HG03045 (cell line): ENCODE measurements around the gene RSU1.
"Not testable (repeated sequence)": the region's sequence is repeated elsewhere in the genome, so short reads cannot be mapped to it uniquely, and the experiment has no call there.

Experiments
- ATAC-seq: cut with Tn5 transposase; IDR thresholded peaks from one replicate; pipeline ENCODE4 v1.9.1; 2021; ENCODE audit warnings: mild to moderate bottlenecking, moderate library complexity; ENCODE audit not compliant: unreplicated experiment

The RSU1 gene

GRCh38 chr10:16788125-16788524, 29.1 kb downstream of the RSU1 start:
- ATAC-seq: no peak

GRCh38 chr10:16787361-16787791, 29.8 kb downstream of the RSU1 start:
- no peak for ATAC-seq

GRCh38 chr10:16780338-16780880, 36.8 kb downstream of the RSU1 start:
- ATAC-seq: no peak

GRCh38 chr10:16779384-16779915, 37.8 kb downstream of the RSU1 start:
- peak; percentile 72 for ATAC-seq

GRCh38 chr10:16777473-16778370, 39.5 kb downstream of the RSU1 start:
- ATAC-seq: no peak

- no peak for ATAC-seq
Measured at GRCh38 chr10:16776896-16777295, 40.3 kb downstream of the RSU1 start.

GRCh38 chr10:16773334-16773733, 43.9 kb downstream of the RSU1 start:
- ATAC-seq: no peak

- ATAC-seq: no peak
Measured at GRCh38 chr10:16770670-16771069, 46.6 kb downstream of the RSU1 start.

GRCh38 chr10:16770141-16770540, 47.1 kb downstream of the RSU1 start:
- no peak for ATAC-seq

- ATAC-seq: no peak
Measured at GRCh38 chr10:16769331-16769730, 47.9 kb downstream of the RSU1 start.

GRCh38 chr10:16768702-16769101, 48.5 kb downstream of the RSU1 start:
- no peak for ATAC-seq

- no peak for ATAC-seq
Measured at GRCh38 chr10:16765509-16766375, 51.5 kb downstream of the RSU1 start.

GRCh38 chr10:16761300-16761699, 55.9 kb downstream of the RSU1 start:
- ATAC-seq: no peak

GRCh38 chr10:16756561-16757221, 60.5 kb downstream of the RSU1 start:
- ATAC-seq: no peak

GRCh38 chr10:16754765-16755164, 62.5 kb downstream of the RSU1 start:
- ATAC-seq: no peak

GRCh38 chr10:16752849-16753248, 64.4 kb downstream of the RSU1 start:
- ATAC-seq: not testable (repeated sequence)

- ATAC-seq: no peak
Measured at GRCh38 chr10:16752099-16752498, 65.1 kb downstream of the RSU1 start.

GRCh38 chr10:16751244-16751643, 66.0 kb downstream of the RSU1 start:
- no peak for ATAC-seq

GRCh38 chr10:16750461-16750860, 66.8 kb downstream of the RSU1 start:
- no peak for ATAC-seq

- ATAC-seq: no peak
Measured at GRCh38 chr10:16748749-16749148, 68.5 kb downstream of the RSU1 start.

- no peak for ATAC-seq
Measured at GRCh38 chr10:16746856-16747255, 70.4 kb downstream of the RSU1 start.
